ENCODE data around the gene NOX3.

- no peak for TF ChIP-seq CTCF (IDR thresholded peaks at IDR 0.05 in 8 of 11, conservative IDR thresholded peaks at IDR 0.05 in 3 of 11)
- no peak for TF ChIP-seq POLR2A (IDR thresholded peaks at IDR 0.05)
These were observed 25.6 kb upstream of the NOX3 start for GRCh38 chr6:155481215-155481614.
